Peyer's patch (tissue), 4 donors: Measurements from ENCODE around the gene RINL.

ENCODE experiments used
- CTCF ChIP-seq, 6 experiments: fragments of 450-650 bp in 4 of 6; fragments of 200-600 bp in 2 of 6; sonication (generic) in 1 of 6; IDR thresholded peaks; one replicate each; pipeline ENCODE4 v1.5.1; 2017 to 2019; ENCODE audit warnings: antibody characterized with exemption in 6 of 6, mild to moderate bottlenecking in 3 of 6, moderate library complexity in 1 of 6
- POLR2A ChIP-seq, 2 donors: fragments of 450-650 bp; IDR thresholded peaks; one replicate each; pipeline ENCODE4 v1.5.1; 2017; ENCODE audit warnings: antibody characterized with exemption in 2 of 2, mild to moderate bottlenecking in 2 of 2, moderate library complexity in 2 of 2

DNA sequence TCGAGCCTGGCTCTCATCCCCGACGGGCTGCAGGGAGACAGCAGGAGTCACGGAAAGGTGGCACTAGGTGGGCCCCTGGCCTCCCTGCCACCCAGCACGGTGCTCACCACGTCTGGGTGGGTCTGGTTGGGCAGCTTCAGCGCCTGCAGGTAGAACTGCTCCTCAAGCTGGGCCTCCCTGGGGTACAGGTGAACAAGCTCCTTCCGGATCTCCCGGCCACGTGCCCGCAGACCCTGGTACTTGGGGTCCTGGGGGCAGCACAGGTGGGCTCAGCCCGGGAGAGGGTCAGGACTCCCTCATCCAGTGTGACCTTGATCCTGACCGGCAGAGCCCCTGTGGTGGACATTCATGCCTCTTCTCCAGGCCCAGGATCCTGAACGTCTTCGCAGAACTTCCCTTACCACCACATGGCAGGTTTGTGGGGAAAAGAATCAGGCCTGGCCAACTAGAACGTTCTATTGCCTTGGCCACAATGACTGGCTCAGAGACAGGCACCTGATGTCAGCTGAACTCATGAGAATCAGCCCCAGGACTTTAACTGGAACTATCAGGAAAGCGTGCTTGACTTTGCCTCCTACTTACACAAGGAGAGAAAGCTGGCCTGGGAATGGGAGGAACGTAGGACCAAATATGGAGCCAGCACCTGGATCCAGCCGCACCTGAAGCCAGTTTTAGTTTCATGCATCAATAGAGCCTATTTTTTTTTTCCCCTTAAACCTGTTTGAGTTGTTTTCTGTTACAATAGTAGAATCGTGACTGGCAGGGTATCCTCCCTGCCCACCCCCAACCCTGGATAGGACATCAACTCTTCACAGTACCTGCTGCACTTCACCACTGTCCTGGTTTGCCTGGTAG, 43.6 kb upstream of the RINL start:
- TF ChIP-seq CTCF (IDR thresholded peaks at IDR 0.05) (no peak), POLR2A (IDR thresholded peaks at IDR 0.05) (no peak)
